CD14-positive monocyte (primary cell): ENCODE data around the gene TMEM214. TPM values are rescaled to one million over a fixed set of nuclear protein-coding genes. Genes with fewer than 3 reads are reported as not detected.

ENCODE experiments used
- DNase-seq, 3 donors: peaks; one replicate each; pipeline ENCODE4 v3.0.0-alpha.2; 2011 to 2022
- H2AFZ ChIP-seq: 2 replicates; pipeline ENCODE4 v1.6.0; 2012; ENCODE audit warnings: mild to moderate bottlenecking, low read depth, low read length, inconsistent platforms; ENCODE audit not compliant: insufficient read depth, poor library complexity, severe bottlenecking
- H3K27ac ChIP-seq, 2 donors: 1 replicate in 1 of 2; 2 replicates in 1 of 2; pipeline ENCODE4 v1.5.1; 2012 to 2013; ENCODE audit warnings: low read length in 2 of 2, control low read depth in 1 of 2, inconsistent platforms in 1 of 2, low read depth in 1 of 2, mild to moderate bottlenecking in 1 of 2
- H3K27me3 ChIP-seq, 2 donors: one replicate each; pipeline versions ENCODE4 v1.6.0 to v1.6.1; 2011 to 2013; ENCODE audit warnings: low read length in 2 of 2; ENCODE audit not compliant: control insufficient read depth in 2 of 2, insufficient read depth in 2 of 2
- H3K36me3 ChIP-seq, 2 donors: replicated peaks in 1 of 2; 1 replicate in 1 of 2; 2 replicates in 1 of 2; pipeline versions ENCODE4 v1.5.1 to v1.6.1; 2012 to 2013; ENCODE audit warnings: low read length in 2 of 2, control low read depth in 1 of 2, inconsistent platforms in 1 of 2, mild to moderate bottlenecking in 1 of 2; ENCODE audit not compliant: insufficient read depth in 2 of 2, control insufficient read depth in 1 of 2
- H3K4me1 ChIP-seq, 2 donors: 1 replicate in 1 of 2; 2 replicates in 1 of 2; pipeline versions ENCODE4 v1.5.1 to v1.6.1; 2012 to 2013; ENCODE audit warnings: low read length in 2 of 2, control low read depth in 1 of 2, inconsistent platforms in 1 of 2, mild to moderate bottlenecking in 1 of 2, moderate library complexity in 1 of 2; ENCODE audit not compliant: insufficient read depth in 2 of 2, control insufficient read depth in 1 of 2
- H3K4me2 ChIP-seq: replicated peaks from 2 replicates; pipeline ENCODE3; 2012; ENCODE audit warnings: low read length, moderate library complexity, mild to moderate bottlenecking; ENCODE audit not compliant: poor library complexity, severe bottlenecking; ENCODE audit errors: extremely low read depth
- H3K4me3 ChIP-seq, 3 experiments: fragments of 200-600 bp in 1 of 3; sonication (generic) in 1 of 3; replicated peaks in 1 of 3; 1 replicate in 2 of 3; 2 replicates in 1 of 3; pipeline ENCODE4 v1.5.1; 2011 to 2013; ENCODE audit warnings: low read length in 3 of 3, mild to moderate bottlenecking in 3 of 3, control low read depth in 2 of 3, low read depth in 2 of 3, inconsistent platforms in 1 of 3, moderate library complexity in 1 of 3
- H3K79me2 ChIP-seq: 2 replicates; pipeline ENCODE4 v1.6.0; 2012; ENCODE audit warnings: mild to moderate bottlenecking, control low read depth, inconsistent platforms, low read length, moderate library complexity; ENCODE audit not compliant: insufficient read depth
- H3K9ac ChIP-seq: 2 replicates; pipeline ENCODE4 v1.6.0; 2017; ENCODE audit warnings: low read length, mild to moderate bottlenecking; ENCODE audit not compliant: insufficient read depth, poor library complexity, severe bottlenecking
- H3K9me3 ChIP-seq, 2 donors: replicated peaks in 1 of 2; 1 replicate in 1 of 2; 2 replicates in 1 of 2; pipeline versions ENCODE4 v1.5.1 to v1.6.1; 2012 to 2013; ENCODE audit warnings: low read length in 2 of 2, control low read depth in 1 of 2; ENCODE audit not compliant: control insufficient read depth in 1 of 2, insufficient read depth in 1 of 2
- H4K20me1 ChIP-seq: 2 replicates; pipeline ENCODE4 v1.6.0; 2012; ENCODE audit warnings: mild to moderate bottlenecking, low read length, control low read depth, moderate library complexity; ENCODE audit not compliant: insufficient read depth
- H3K27ac Mint-ChIP-seq, 7 donors: one replicate each; pipeline ENCODE4 v1.8.0; 2020; ENCODE audit warnings: mild to moderate bottlenecking in 7 of 7, mixed read lengths in 7 of 7, moderate library complexity in 6 of 7, inconsistent platforms in 2 of 7
- H3K27me3 Mint-ChIP-seq, 3 donors: one replicate each; pipeline ENCODE4 v1.8.0; 2021 to 2022; ENCODE audit warnings: low read depth in 3 of 3, mild to moderate bottlenecking in 3 of 3, mixed read lengths in 3 of 3, moderate library complexity in 3 of 3, inconsistent platforms in 1 of 3
- H3K36me3 Mint-ChIP-seq, 2 donors: one replicate each; pipeline ENCODE4 v1.8.0; 2020; ENCODE audit warnings: mixed read lengths in 2 of 2, inconsistent platforms in 1 of 2, mild to moderate bottlenecking in 1 of 2
- H3K4me1 Mint-ChIP-seq: one replicate; pipeline ENCODE4 v1.8.0; 2020; ENCODE audit warnings: mild to moderate bottlenecking, mixed read lengths
- H3K4me3 Mint-ChIP-seq, 2 donors: one replicate each; pipeline ENCODE4 v1.8.0; 2020; ENCODE audit warnings: mild to moderate bottlenecking in 2 of 2, mixed read lengths in 2 of 2, moderate library complexity in 1 of 2
- H3K9me3 Mint-ChIP-seq, 7 donors: one replicate each; pipeline ENCODE4 v1.8.0; 2020 to 2022; ENCODE audit warnings: mixed read lengths in 7 of 7, mild to moderate bottlenecking in 6 of 7, moderate library complexity in 6 of 7, inconsistent platforms in 2 of 7
- WGBS: methylation state at CpG from one replicate; pipeline ENCODE4 v1.1.5; 2013; ENCODE audit warnings: missing lambda C conversion rate; ENCODE audit not compliant: insufficient coverage; 5-methylcytosine and 5-hydroxymethylcytosine counted together
- intact Hi-C, 2 donors: fragments of 100-400 bp; cut with micrococcal nuclease; formaldehyde crosslinking; loops; one replicate each; pipeline versions ENCODE4 v1.15.0 to v1.15.1; 2023
- polyA plus RNA-seq, 3 donors: library from polyadenylated mRNA; depleted of rRNA in 1 of 3; unstranded in 2 of 3; stranded (reverse) in 1 of 3; fragments of 300-500 nt in 2 of 3; fragments of >200 nt in 1 of 3; fragmentation: Illumina TruSeq in 2 of 3; gene quantifications; 1 replicate in 2 of 3; 2 replicates in 1 of 3; pipeline ENCODE4 v1.2.3, GENCODE V29; 2012 to 2021
- TF ChIP-seq, protein P1 (sequence below): fragments of 200-600 bp; IDR thresholded peaks from one replicate; pipeline ENCODE4 v1.8.0; 2022; ENCODE audit warnings: antibody characterized with exemption, mild to moderate bottlenecking

Gene TMEM214
- polyA plus RNA-seq, 3 donors, result 18.3 to 61.7 (median 26.9) TPM

- Histone ChIP-seq H3K4me3 (no peak overlapping the region), H3K27me3 (no peaks in the 10 kb centered on the region), H4K20me1 (no peaks in the 10 kb centered on the region), H3K36me3 (no peaks in the 10 kb centered on the region), H3K4me1 (peaks cover 18 to 25% of the 10 kb centered on the region in 2 donors), H3K27ac (no peak overlapping the region), H3K9me3 (no peaks in the 10 kb centered on the region), H3K4me2 (no peak overlapping the region), H2AFZ (no peak overlapping the region), H3K79me2 (no peaks in the 10 kb centered on the region), H3K9ac (no peak overlapping the region)
- intact Hi-C loops, result loop anchor here (5.0 kb wide), 2 partner anchors 36 to 124 kb away; partner anchors contain the start of genes AGBL5 (in 2 of the 2), ATRAID (in 1 of the 2) and SLC5A6 (in 1 of the 2)
- H3K27ac Mint-ChIP-seq, result no peak overlapping the region
- peaks cover 23% of the 10 kb centered on the region for H3K4me1 Mint-ChIP-seq
- no peak overlapping the region for H3K4me3 Mint-ChIP-seq
- 100% methylated on average over 1 of the region's 5 CpGs for WGBS
- no peak for DNase-seq
- peaks cover 0 to 7% (median 5%) of the 10 kb centered on the region in 3 donors for H3K27me3 Mint-ChIP-seq
- H3K36me3 Mint-ChIP-seq, result peaks cover 0 to 3% of the 10 kb centered on the region in 2 donors
- TF ChIP-seq, protein P1, sequence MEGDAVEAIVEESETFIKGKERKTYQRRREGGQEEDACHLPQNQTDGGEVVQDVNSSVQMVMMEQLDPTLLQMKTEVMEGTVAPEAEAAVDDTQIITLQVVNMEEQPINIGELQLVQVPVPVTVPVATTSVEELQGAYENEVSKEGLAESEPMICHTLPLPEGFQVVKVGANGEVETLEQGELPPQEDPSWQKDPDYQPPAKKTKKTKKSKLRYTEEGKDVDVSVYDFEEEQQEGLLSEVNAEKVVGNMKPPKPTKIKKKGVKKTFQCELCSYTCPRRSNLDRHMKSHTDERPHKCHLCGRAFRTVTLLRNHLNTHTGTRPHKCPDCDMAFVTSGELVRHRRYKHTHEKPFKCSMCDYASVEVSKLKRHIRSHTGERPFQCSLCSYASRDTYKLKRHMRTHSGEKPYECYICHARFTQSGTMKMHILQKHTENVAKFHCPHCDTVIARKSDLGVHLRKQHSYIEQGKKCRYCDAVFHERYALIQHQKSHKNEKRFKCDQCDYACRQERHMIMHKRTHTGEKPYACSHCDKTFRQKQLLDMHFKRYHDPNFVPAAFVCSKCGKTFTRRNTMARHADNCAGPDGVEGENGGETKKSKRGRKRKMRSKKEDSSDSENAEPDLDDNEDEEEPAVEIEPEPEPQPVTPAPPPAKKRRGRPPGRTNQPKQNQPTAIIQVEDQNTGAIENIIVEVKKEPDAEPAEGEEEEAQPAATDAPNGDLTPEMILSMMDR, result no peak
- H3K9me3 Mint-ChIP-seq, result no peaks in the 10 kb centered on the region
Measured at GRCh38 chr2:27087823-27088410, 55.2 kb downstream of the TMEM214 start.

DNA sequence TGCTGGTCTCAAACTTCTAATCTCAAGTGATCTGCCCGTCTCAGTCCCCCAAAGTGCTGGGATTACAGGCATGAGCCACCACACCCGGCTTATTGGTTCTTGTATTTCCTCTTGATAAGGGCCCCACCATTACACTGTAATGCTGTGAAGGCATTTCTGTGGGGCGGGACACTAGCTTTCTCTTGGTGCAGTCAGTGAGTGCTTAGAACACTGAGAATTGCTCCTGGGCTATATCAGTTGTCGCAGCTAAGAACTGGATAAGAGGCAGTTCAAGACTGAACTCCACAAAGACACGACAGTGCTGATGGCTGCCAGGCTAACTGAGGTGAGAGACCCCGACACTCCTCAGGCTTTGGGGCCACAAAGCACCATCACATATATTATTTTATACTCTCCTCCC is 55.9 kb downstream of the TMEM214 start:
- intact Hi-C loops, result loop anchor here (5.0 kb wide), 2 partner anchors 36 to 124 kb away; partner anchors contain the start of genes AGBL5 (in 2 of the 2), ATRAID (in 1 of the 2) and SLC5A6 (in 1 of the 2)
- TF ChIP-seq, protein P1, result no peak
- no peaks in the 10 kb centered on the region for H3K36me3 ChIP-seq
- no peak overlapping the region for H3K27ac Mint-ChIP-seq
- H3K4me1 Mint-ChIP-seq, result peaks cover 23% of the 10 kb centered on the region
- WGBS, result 100% methylated on average over 3 of the region's 6 CpGs
- no peak overlapping the region for H3K4me2 ChIP-seq
- H3K4me3 Mint-ChIP-seq, result no peak overlapping the region
- peaks cover 0 to 7% (median 6%) of the 10 kb centered on the region in 3 donors for H3K27me3 Mint-ChIP-seq
- no peaks in the 10 kb centered on the region for H3K9me3 ChIP-seq
- no peak for DNase-seq
- no peaks in the 10 kb centered on the region for H3K9me3 Mint-ChIP-seq
- H3K36me3 Mint-ChIP-seq, result peaks cover 0 to 3% of the 10 kb centered on the region in 2 donors
- H3K27me3 ChIP-seq, result no peaks in the 10 kb centered on the region
- H3K27ac ChIP-seq, result no peak overlapping the region
- no peaks in the 10 kb centered on the region for H4K20me1 ChIP-seq
- no peak overlapping the region for H3K9ac ChIP-seq
- H2AFZ ChIP-seq, result no peak overlapping the region
- peaks cover 18 to 25% of the 10 kb centered on the region in 2 donors for H3K4me1 ChIP-seq
- no peak overlapping the region for H3K4me3 ChIP-seq
- H3K79me2 ChIP-seq, result no peaks in the 10 kb centered on the region
